DMS 273 (cell line): ENCODE data around the gene FLNA.
"Not testable (repeated sequence)": the region's sequence is repeated elsewhere in the genome, so short reads cannot be mapped to it uniquely, and the experiment has no call there.

Source experiments
- DNase-seq: peaks from one replicate; lab custom pipeline; 2025; ENCODE audit not compliant: unreplicated experiment; lab: John Stamatoyannopoulos, UW

Gene FLNA

GRCh38 chrX:154343620-154344019 is 30.8 kb downstream of the FLNA start:
- DNase-seq = not testable (repeated sequence)

GRCh38 chrX:154343063-154343462 is 31.4 kb downstream of the FLNA start:
- not testable (repeated sequence) for DNase-seq

GRCh38 chrX:154341399-154342298 is 32.8 kb downstream of the FLNA start:
- not testable (repeated sequence) for DNase-seq

- DNase-seq = no peak
These were observed 39.9 kb downstream of the FLNA start for GRCh38 chrX:154334496-154334895.

GRCh38 chrX:154333837-154334271 is 40.6 kb downstream of the FLNA start:
- no peak for DNase-seq

GRCh38 chrX:154333116-154333515 is 41.3 kb downstream of the FLNA start:
- no peak for DNase-seq

GRCh38 chrX:154332561-154332960 is 41.9 kb downstream of the FLNA start:
- no peak for DNase-seq

- no peak for DNase-seq
These were observed 45.1 kb downstream of the FLNA start for GRCh38 chrX:154329294-154329693.

GRCh38 chrX:154328646-154329045 is 45.8 kb downstream of the FLNA start:
- no peak for DNase-seq

GRCh38 chrX:154327038-154327820 is 47.2 kb downstream of the FLNA start:
- DNase-seq = no peak

GRCh38 chrX:154325541-154325940 is 48.9 kb downstream of the FLNA start:
- no peak for DNase-seq

- DNase-seq = no peak
These were observed 50.9 kb downstream of the FLNA start for GRCh38 chrX:154323537-154323936.

- no peak for DNase-seq
These were observed 51.5 kb downstream of the FLNA start for GRCh38 chrX:154322890-154323289.

- DNase-seq = peak; percentile 62
These were observed 52.8 kb downstream of the FLNA start for GRCh38 chrX:154321594-154321993.

GRCh38 chrX:154321152-154321551 is 53.3 kb downstream of the FLNA start:
- DNase-seq = no peak

GRCh38 chrX:154320406-154320805 is 54.0 kb downstream of the FLNA start:
- DNase-seq = no peak

- peak; percentile 76 for DNase-seq
These were observed 56.9 kb downstream of the FLNA start for GRCh38 chrX:154317391-154317995.

- DNase-seq = no peak
These were observed 59.0 kb downstream of the FLNA start for GRCh38 chrX:154315416-154315815.

GRCh38 chrX:154313147-154313546 is 61.3 kb downstream of the FLNA start:
- DNase-seq = no peak

- no peak for DNase-seq
These were observed 62.3 kb downstream of the FLNA start for GRCh38 chrX:154312116-154312515.
